IPS-18a (cell line): ENCODE data around the gene FAM156B.
"Not testable (repeated sequence)": the region's sequence is repeated elsewhere in the genome, so short reads cannot be mapped to it uniquely, and the experiment has no call there.

Experiments used
- H3K27ac ChIP-seq: one replicate; pipeline ENCODE4 v1.5.1; 2013; ENCODE audit warnings: low read length
- H3K27me3 ChIP-seq: one replicate; pipeline ENCODE4 v1.6.1; 2013; ENCODE audit warnings: mild to moderate bottlenecking, low read length; ENCODE audit not compliant: control insufficient read depth, insufficient read depth
- H3K36me3 ChIP-seq: one replicate; pipeline ENCODE4 v1.6.1; 2013; ENCODE audit warnings: low read depth, low read length; ENCODE audit not compliant: control insufficient read depth
- H3K4me1 ChIP-seq: one replicate; pipeline ENCODE4 v1.6.1; 2013; ENCODE audit warnings: low read depth, low read length; ENCODE audit not compliant: control insufficient read depth
- H3K4me3 ChIP-seq: one replicate; pipeline ENCODE4 v1.5.1; 2013; ENCODE audit warnings: low read length
- H3K9ac ChIP-seq: one replicate; pipeline ENCODE4 v1.6.1; 2013; ENCODE audit warnings: mild to moderate bottlenecking, low read length, moderate library complexity
- H3K9me3 ChIP-seq: one replicate; pipeline ENCODE4 v1.6.1; 2013; ENCODE audit warnings: low read depth, low read length; ENCODE audit not compliant: control insufficient read depth

Gene FAM156B

GRCh38 chrX:52933213-52933612 is 36.1 kb downstream of the FAM156B start:
- Histone ChIP-seq H3K9ac (no peak overlapping the region), H3K36me3 (no peaks in the 10 kb centered on the region), H3K27me3 (no peaks in the 10 kb centered on the region), H3K4me3 (no peak overlapping the region), H3K27ac (no peak overlapping the region), H3K9me3 (peaks cover 7% of the 10 kb centered on the region), H3K4me1 (peaks cover 6% of the 10 kb centered on the region)

GRCh38 chrX:52933976-52934703 is 37.0 kb downstream of the FAM156B start:
- no peaks in the 10 kb centered on the region for H3K36me3 ChIP-seq

GRCh38 chrX:52934704-52935469 is 37.8 kb downstream of the FAM156B start:
- Histone ChIP-seq H3K27ac (peak overlapping the region; percentile 83), H3K27me3 (no peaks in the 10 kb centered on the region), H3K9ac (peak overlapping the region; percentile 85), H3K9me3 (peaks cover 7% of the 10 kb centered on the region), H3K4me3 (peak overlapping the region; percentile 84), H3K36me3 (no peaks in the 10 kb centered on the region), H3K4me1 (peaks cover 6% of the 10 kb centered on the region)

More at GRCh38 chrX:52933976-52934703, 37.0 kb downstream of the FAM156B start:
- Histone ChIP-seq H3K27ac (peak overlapping the region; percentile 54), H3K4me3 (peak overlapping the region; percentile 57), H3K4me1 (peaks cover 6% of the 10 kb centered on the region), H3K27me3 (no peaks in the 10 kb centered on the region), H3K9me3 (peaks cover 7% of the 10 kb centered on the region), H3K9ac (peak overlapping the region; percentile 75)

GRCh38 chrX:52935470-52935784 is 38.3 kb downstream of the FAM156B start:
- H3K4me1 ChIP-seq, H3K36me3 ChIP-seq, H3K9me3 ChIP-seq, H3K27me3 ChIP-seq: not testable (repeated sequence)
- H3K4me3 ChIP-seq: peak overlapping the region; percentile 84
- peak overlapping the region; percentile 85 for H3K9ac ChIP-seq
- peak overlapping the region; percentile 83 for H3K27ac ChIP-seq

- not testable (repeated sequence) for H3K4me3 ChIP-seq
Measured at GRCh38 chrX:52940704-52941103, 43.6 kb downstream of the FAM156B start.

GRCh38 chrX:52941728-52942127 is 44.6 kb downstream of the FAM156B start:
- not testable (repeated sequence) for H3K4me3 ChIP-seq, H3K4me1 ChIP-seq, H3K36me3 ChIP-seq, H3K9me3 ChIP-seq, H3K27ac ChIP-seq, H3K9ac ChIP-seq, H3K27me3 ChIP-seq

More at GRCh38 chrX:52940704-52941103, 43.6 kb downstream of the FAM156B start:
- not testable (repeated sequence) for H3K9me3 ChIP-seq, H3K4me1 ChIP-seq, H3K27ac ChIP-seq, H3K9ac ChIP-seq, H3K36me3 ChIP-seq, H3K27me3 ChIP-seq

GRCh38 chrX:52945838-52946494 is 48.8 kb downstream of the FAM156B start:
- H3K27me3 ChIP-seq, H3K9ac ChIP-seq, H3K36me3 ChIP-seq, H3K4me1 ChIP-seq, H3K4me3 ChIP-seq, H3K27ac ChIP-seq, H3K9me3 ChIP-seq: not testable (repeated sequence)

- not testable (repeated sequence) for H3K4me3 ChIP-seq, H3K27ac ChIP-seq, H3K27me3 ChIP-seq, H3K36me3 ChIP-seq, H3K9ac ChIP-seq, H3K4me1 ChIP-seq, H3K9me3 ChIP-seq
Measured at GRCh38 chrX:52947501-52947900, 50.4 kb downstream of the FAM156B start.

- H3K27ac ChIP-seq, H3K27me3 ChIP-seq, H3K36me3 ChIP-seq, H3K4me1 ChIP-seq, H3K9me3 ChIP-seq, H3K4me3 ChIP-seq, H3K9ac ChIP-seq: not testable (repeated sequence)
Measured at GRCh38 chrX:52948265-52948664, 51.1 kb downstream of the FAM156B start.

- not testable (repeated sequence) for H3K4me3 ChIP-seq, H3K27ac ChIP-seq, H3K36me3 ChIP-seq, H3K4me1 ChIP-seq, H3K9me3 ChIP-seq, H3K27me3 ChIP-seq, H3K9ac ChIP-seq
Measured at GRCh38 chrX:52949325-52949724, 52.2 kb downstream of the FAM156B start.

GRCh38 chrX:52949884-52950283 is 52.8 kb downstream of the FAM156B start:
- H3K27ac ChIP-seq, H3K4me1 ChIP-seq, H3K4me3 ChIP-seq, H3K9me3 ChIP-seq, H3K27me3 ChIP-seq, H3K9ac ChIP-seq, H3K36me3 ChIP-seq: not testable (repeated sequence)
